Measurements from ENCODE around the gene PCNX3. TPM values are rescaled to one million over a fixed set of nuclear protein-coding genes. Genes with fewer than 3 reads are reported as not detected.

Gene PCNX3
- total RNA-seq, 1 donor from 2014 or later: 50.2 TPM

DNA sequence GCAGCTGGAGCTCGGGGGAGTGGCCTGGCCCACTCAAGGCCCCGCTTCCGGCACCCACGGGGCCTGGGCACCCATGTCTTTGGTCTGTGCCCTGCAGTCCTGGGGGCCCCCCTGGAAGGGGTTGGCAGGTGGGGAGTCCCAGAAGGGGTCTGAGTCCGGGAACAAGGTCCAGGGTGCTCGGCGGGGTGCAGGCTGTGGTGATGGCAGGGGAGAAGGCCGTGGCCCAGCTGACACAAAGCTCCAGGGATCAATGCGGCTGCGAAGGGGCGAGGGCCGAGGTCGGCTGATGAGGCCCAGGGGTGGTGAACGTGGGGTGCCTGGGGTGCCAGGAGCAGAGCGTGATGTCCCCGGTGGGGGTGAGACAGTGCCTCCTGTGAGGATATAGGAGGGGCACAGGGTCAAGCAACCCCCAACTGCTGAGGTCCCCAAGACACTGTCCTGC, 17.3 kb upstream of the PCNX3 start:
- DNase-seq (ENCODE audit: low read depth): no peak

DNA sequence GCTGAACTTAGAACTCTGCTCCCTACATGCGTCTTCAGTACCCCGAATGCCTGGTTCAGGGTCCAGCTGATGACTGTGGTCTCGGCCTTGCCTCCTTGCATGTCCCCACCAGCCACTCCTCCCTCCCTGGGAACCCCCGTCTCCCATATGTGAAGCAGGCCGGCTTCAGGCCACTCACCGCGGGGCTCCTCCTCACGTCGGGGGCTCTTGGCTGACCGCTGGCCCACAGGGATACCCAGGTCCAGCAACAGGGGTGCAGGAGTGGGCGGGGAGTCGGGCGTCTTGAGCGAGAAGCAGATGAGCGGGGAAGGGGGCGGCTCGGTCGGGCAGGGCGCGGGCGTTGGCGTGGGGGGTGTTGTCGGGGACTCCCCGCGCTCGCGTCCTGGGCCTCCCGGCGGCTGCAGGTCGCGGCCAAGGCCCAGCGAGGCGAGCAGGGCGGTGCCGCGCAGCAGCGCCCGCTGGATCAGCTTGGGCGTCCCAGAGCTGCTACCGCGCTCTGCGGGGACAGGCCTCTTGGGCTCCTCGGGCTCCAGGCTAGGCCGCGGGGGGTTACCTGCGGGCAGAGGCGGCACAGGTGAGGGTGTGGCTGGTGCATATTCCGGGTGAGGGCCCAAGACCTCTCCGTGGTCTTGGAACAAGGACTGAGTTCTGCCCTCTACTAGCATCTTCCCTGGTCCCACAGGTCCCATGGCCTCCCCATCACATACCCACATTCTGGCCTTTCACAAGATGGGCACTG, 16.2 kb upstream of the PCNX3 start:
- DNase-seq (ENCODE audit: low read depth): no peak

DNA sequence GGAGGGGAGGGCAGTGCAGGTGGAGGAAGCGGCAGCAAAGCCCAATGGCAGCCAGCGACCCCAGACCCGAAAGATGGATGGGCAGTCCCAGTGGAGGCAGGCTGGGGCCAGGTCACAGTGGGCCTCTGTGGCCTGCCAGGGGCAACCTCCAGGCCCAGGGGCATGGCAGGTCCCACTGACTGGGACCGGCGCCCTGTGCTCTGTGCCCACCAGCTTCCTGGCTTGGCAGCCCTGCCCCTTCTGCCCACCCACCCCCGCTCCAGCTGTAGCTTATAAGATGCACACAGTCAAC, 15.7 kb upstream of the PCNX3 start:
- no peak for DNase-seq (ENCODE audit: low read depth)

- no peak for DNase-seq (ENCODE audit: low read depth)
Observed at GRCh38 chr11:65604258-65604657, 11.3 kb upstream of the PCNX3 start.

- DNase-seq (ENCODE audit: low read depth): peak; percentile 90
Observed at GRCh38 chr11:65606876-65607613, 8.5 kb upstream of the PCNX3 start.

- no peak for DNase-seq (ENCODE audit: low read depth)
Observed at GRCh38 chr11:65607614-65608426, 7.8 kb upstream of the PCNX3 start.

DNA sequence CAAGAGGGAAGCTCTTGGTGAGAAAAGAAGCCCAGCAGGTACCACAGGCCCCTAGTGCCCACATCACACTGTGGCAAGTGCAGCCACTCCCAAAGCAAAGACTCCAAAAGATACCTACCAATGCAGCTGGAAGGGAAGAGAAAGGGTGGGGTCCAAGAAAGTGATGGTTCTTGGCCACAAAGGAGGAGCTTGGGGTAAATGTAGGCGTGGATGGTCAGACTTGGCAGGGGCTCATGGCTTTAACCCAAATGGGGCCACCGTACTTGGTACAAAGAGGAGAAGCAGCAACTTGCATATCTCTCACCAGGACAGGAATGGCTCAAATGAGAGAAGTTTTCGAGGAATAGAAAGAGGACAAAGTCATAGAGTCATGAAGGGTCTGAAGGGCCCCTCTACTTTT, 6.3 kb upstream of the PCNX3 start:
- DNase-seq (ENCODE audit: low read depth): no peak

DNA sequence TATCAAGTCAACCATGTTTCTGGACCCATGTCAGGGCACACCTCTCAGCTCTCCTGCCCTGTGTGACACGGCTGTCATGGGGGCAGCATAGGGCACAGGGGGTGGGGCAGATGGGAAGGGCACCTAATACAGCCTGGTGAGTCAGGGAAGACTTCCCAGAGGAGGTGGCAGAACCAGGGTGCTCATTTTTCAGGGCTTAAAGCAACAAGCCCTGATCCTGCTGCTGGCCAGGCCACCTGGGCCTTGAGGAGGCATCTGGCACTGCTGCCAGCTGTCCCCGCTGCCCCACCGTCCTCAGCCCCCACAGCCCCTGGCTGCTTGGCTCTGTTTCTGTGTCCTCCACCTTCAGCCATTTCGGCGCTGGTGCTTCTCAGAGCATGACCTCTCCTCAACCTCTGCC, 5.9 kb upstream of the PCNX3 start:
- no peak for DNase-seq (ENCODE audit: low read depth)

GRCh38 chr11:65610404-65610803, 5.2 kb upstream of the PCNX3 start:
- no peak for DNase-seq (ENCODE audit: low read depth)

GRCh38 chr11:65611028-65611757, 4.4 kb upstream of the PCNX3 start:
- DNase-seq (ENCODE audit: low read depth): no peak

DNA sequence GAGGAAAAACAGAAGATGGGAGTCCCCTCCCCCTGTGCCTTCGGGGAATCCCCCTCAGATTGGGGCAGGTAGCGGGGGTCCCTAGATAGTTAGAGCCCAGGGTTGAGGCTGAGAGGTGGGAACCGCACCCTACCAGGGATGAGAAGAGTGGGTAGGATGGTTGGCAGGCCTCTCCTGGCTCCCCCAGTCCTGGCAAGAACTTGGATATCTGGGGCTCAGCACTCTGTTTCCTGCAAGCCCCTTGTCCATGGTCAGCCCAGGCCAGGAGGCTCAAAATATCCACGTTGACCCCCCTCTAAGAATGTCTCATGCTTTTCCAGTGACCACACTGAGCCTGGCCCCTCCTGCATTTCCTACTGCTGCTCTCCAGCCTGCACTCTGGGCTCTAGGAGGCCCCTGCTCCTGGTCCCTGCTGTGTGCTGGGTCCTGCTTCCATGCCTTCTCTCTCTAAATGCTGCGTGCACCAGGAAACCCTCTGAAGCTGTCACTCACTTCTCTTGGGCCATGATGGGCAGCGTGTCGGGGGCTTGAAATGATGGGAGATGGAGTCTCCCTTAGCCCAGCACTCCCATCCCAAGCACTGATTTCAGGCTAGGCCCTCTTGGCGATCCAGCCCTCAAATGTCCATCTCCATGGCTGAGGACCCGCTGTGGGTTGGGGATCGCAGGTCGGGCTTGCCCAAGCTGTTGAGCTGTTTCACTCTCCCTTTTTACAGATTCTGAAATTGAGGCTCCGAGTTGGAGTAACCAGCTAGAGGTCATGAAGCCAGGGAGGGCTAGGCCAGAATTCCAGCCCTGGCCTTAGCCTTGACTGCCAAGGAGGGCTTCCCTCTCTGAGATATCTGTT, 3.6 kb upstream of the PCNX3 start:
- no peak for DNase-seq (ENCODE audit: low read depth)

DNA sequence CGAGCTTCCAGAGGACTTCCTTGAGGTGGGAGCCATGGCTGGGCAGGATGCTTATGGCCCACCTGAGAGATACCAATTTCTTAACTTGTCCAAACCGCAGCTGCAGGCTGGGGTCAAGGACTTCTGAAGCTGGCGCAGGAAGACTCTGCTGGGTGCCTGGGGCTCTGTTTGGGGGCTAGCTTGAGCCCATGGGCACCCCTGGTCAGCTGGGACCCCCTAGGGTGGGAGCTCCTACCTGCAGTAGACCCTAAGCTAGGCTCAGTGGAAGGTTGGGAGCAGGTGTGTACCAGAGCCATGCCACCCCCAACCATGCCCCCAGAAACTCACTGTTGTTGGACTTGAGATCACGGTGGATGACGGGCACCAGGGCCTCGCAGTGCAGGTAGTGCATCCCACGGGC, 2.9 kb upstream of the PCNX3 start:
- DNase-seq (ENCODE audit: low read depth): no peak

GRCh38 chr11:65613091-65613928, 2.3 kb upstream of the PCNX3 start:
- no peak for DNase-seq (ENCODE audit: low read depth)

- no peak for DNase-seq (ENCODE audit: low read depth)
Observed at GRCh38 chr11:65615950-65616574, 486 bp downstream of the PCNX3 start.

DNA sequence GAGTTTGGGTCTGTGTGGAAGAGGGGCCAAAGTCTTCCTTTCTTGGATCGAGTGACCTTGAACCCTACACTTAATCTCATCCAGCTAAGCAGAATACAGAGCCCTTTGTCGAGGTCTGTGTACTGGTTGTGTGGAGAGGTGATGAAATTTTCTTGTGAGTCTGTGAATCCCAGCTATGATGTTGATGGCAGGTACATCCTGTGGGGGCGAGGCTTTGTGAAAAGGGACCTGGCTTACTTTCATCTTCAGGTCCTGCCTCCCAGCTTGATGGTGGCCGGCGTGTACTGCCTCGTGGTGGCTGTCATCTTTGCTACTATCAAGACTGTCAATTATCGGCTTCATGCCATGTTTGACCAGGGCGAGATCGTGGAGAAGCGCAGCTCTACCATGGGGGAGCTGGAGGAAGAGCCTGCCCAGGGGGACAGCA, 1.0 kb downstream of the PCNX3 start:
- DNase-seq (ENCODE audit: low read depth): no peak

DNA sequence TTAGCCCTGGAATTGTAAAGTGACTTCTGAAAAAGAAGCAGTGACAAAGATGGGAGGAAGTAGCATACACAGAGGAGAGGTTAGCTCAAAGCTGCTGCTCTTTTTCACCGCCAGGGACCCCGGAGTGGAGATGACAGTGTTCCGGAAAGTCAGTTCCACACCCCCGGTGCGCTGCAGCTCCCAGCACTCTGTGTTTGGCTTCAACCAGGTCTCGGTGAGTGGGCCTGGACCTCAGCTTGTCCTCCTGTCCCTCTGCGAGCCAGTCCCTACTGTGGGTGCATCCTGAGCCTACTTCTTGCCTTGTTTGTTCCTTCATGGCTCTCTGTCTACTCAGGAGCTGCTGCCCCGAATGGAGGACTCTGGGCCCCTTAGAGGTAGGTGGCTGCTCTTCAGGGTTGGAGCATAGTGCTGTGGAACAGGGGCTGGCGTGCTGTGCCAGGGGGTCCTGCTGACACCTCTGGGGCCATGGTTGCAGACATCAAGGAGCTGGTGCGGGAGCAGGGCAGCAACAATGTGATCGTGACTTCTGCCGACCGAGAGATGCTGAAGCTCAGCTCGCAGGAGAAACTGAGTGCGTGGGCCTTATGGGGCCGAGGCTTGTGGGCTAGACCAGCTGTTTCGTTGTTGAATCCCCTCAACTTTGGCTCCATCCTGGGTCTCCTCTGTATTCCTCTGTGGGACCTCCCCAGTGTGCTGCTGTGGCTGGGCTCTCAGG, 1.7 kb downstream of the PCNX3 start:
- no peak for DNase-seq (ENCODE audit: low read depth)

- DNase-seq (ENCODE audit: low read depth): no peak
Observed at GRCh38 chr11:65617990-65618751, 2.6 kb downstream of the PCNX3 start.

- DNase-seq (ENCODE audit: low read depth): no peak
Observed at GRCh38 chr11:65618763-65619162, 3.2 kb downstream of the PCNX3 start.

Measured in renal cortical epithelial cell (primary cell).